Hematopoietic multipotent progenitor cell (in vitro differentiated cells): ENCODE data around the gene PITX1. TPM values are rescaled to one million over a fixed set of nuclear protein-coding genes. Genes with fewer than 3 reads are reported as not detected.

Experiments used
- DNase-seq, 3 donors: peaks; one replicate each; pipeline ENCODE4 v3.0.0-alpha.2; 2011 to 2015; ENCODE audit warnings: low read depth in 2 of 3, low spot score in 2 of 3
- total RNA-seq: library from RNA; depleted of rRNA; stranded (reverse); fragments of >200 nt; gene quantifications from one replicate; pipeline ENCODE4 v1.2.3, GENCODE V29; 2012

Gene PITX1
- total RNA-seq, 1 donor: under 0.01 TPM

DNA sequence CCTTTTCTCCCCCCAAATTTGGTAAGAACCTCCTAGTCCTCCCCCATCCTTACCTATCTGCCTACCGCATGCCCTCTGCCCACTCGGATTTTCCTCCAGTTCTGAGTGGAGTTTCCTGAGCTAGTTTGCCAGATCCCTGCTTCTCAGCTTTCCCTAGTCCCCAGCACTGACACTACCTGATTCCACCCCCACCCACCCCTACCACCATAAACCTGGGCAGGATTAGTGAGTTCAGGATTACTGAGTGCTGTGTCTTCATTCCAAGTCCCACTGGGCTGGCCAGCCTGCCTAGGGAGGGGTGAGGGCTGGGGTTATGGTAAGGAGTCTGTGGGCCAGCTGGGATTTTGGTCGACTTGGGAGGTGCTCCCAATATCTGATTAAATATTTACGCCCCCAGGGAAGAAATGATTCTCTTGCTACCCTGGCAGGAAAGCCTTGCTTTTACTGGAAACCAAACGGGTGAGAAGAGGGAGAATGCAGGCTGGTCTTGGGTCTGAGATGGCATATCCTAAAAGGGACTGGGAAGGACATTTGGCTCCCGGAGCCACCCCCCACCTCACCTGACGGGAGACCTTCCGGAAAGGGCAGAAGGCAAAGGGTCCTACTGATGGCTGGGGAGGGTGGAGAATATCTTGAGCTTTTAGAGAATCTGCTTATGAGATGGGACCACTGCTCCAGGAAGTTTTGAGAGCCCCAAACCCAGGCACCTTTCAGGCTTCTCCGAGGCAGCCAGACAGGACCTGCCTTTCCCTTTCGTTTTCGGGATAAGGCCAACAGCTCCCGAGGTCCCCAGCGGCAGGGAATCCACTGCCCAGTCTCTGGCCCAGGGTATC lies 3.7 kb downstream of the PITX1 start:
- no peak for DNase-seq

DNA sequence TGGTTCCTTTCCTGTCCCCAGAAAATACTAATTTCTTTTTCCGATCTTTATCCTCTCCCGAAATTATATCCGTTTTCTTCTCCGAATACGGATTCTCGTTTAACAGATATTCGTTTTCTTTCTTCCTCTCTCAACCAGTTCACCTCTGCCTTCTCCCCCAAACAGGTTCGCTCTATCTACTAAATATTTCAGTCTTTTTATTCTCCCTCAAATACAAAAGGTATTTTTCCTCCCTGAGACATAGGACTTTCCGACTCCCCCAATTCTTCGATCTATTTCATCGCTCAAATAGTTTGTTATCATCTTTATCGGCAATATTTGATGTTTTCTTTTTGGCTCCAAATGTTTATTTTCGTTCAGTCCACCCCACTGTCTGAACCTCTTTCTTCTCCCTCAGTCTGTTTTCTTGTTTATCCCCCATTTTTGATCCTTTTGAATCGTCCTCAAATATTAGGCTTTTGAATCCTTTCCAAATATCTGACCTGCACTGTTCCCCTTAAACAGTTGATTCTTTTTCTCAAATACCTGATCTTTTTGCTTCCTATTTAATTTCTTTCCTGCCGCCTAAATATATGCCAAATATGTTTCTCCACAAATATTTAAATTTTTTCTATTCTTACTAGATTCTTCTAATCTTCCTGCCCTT lies 4.4 kb downstream of the PITX1 start:
- DNase-seq: peak in 1 of 3 donors; percentile 42

DNA sequence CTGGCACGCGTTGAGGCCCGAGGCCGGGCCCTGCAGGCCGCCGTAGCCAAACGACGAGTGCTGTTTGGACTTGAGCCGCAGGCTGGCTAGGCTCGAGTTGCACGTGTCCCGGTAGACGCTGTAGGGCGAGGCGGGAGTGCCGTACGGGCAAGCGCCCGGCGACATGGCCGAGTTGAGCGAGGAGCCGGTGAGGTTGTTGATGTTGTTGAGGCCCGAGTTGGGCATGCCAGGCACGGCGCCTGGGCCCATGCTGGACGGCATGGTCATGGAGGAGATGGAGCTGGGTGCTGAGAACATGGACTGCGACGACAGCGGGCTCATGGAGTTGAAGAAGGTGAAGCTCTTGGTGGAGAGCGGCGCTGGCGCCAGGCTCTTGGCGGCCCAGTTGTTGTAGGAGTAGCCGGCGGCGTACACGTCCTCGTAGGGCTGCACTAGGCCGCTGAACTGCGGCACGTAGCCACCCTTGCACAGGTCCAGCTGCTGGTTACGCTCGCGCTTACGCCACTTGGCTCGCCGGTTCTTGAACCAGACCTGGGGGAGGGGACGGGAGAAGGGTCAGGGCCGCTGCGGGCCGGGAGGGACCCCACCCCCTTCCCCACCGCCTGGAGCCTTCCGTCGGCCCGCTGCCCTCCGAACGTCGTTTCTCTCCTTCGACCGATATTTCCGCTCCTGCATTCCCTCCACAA lies 5.1 kb downstream of the PITX1 start:
- no peak for DNase-seq

DNA sequence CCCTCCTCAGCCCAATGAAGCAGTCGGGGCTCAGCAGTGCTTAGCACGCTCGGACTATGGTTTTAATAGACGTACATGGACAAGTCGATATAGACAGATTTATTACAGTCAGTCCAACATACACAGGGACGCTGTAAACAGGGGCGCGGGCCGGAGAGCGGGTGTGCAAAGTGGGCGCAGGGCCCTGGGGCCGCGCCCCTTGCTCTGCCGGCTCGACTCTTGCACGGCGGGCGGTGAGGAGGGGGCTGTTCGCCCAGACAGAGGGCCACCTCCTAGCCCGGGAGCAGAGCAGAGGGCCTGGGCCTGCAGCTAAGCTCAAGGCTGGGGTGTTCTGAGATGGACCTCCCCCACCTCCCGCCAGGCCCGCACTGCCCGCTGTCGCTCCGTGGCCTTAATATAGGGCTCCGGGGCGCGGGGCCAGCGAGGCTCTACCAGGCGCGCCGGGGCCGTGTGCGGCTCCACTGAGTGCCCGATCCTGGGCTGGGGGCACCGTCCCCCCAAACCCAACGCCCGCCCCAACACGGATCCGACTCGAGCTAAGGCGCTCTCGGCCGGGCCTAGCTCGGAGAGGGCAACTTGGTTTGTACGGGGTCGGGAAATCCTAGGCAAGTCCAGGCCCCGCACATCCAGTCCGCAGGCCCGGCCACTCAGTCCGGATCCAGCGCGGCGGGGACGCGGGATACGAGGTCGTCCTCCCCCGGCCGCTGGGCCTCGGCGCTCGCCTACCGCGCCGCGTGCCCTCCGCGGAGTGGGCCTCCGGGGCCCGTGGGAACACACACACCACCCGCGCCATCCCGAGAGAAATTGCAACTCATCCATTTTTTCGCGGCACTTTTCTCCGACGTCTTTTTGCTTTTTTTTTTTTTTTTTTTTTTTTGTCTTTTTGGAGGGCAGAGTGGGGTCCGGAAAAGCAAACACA lies 6.1 kb downstream of the PITX1 start:
- no peak for DNase-seq

DNA sequence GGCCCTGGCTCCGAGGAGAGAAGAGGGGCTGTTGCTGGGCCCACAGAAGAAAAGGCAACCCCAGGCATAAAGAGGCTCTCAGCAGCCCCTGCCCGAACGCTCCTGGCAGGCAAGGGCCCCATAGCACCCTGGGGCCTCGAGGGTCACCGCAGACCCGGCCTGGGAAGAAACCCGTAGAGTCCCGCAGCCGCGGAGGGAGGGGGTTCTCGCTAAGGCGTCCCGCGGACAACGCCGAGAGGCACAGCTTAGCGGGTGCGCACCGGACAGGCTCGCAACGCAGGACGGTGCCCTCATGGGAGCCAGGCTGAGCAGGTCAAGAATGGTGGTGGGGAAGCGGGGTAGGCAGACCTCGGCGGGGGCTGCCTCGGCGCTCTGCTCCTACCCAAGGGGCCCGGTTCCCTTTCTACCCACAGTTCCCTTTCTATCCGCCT lies 6.7 kb downstream of the PITX1 start:
- DNase-seq: no peak

DNA sequence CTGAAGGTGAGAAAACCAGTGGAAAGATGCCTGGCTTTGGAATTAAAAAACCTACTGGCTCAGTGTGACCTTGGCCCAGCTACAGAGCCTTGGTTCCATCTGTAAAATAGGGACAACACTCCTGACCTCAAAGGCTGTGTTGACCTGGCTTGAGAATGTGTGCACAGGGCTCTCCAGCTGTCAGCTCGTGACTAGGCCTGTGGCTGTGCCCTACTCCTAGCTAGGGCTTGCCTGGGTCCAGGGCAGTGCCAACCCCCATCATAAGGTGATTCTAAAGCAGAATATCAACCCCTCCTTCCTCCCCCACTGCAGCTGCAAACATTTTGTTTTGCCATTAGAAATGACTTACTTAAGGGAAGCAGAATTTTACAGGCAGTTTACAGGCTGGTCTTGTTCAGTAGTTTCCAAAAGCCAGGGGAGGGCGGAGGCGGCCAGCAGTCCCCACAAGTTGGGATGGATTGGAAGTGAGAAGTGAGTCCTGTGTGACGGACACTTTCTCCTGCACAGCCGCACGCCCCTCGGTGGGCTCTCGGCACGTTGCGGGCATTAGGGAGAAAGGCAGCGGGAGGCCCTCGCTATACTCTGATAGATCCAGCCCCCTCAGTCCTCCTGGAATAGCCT lies 7.3 kb downstream of the PITX1 start:
- no peak for DNase-seq

DNA sequence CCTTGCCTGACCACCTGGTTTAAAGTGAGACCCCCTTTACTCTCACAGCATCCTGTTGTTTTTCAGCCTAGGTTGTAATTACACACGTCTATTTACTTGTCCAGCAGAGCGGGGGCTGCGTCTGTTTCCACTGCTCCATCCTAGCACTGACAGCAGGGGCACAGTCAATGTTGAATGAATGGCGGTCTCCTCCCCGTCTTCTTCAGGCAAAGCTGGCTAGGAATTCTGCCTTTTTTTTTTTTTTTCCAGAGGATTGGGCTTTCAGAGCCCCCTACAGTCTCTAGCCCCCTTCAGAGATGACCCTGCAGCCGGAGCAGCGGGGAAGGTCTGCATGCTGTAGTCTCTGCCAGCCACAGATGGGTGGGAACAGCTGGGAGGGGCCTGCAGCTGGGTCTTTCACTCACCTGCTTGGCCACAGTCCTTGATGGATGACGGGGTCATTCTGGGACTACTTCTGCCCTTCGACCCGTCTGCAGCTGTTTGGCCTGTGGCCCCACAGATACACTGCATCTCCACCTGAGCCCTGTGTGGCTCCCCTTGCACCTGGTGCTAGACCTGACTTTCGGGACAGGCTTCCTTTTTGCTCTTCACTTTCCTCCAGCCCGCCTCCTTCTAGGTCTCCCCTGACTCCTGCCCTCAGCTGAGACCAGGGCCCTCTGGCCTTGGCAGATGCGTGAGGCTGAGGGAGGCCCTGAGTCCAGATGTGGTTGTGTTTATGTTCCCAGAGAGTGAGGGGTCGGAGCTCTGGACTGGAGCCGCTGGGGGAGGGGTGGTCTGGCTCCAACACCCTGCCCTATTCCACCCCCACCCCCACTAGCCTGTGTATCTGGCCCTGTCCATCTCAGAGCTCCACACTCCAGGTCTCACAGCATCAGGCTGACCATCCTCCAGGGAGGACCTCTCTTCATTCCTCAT lies 8.0 kb downstream of the PITX1 start:
- DNase-seq: no peak

DNA sequence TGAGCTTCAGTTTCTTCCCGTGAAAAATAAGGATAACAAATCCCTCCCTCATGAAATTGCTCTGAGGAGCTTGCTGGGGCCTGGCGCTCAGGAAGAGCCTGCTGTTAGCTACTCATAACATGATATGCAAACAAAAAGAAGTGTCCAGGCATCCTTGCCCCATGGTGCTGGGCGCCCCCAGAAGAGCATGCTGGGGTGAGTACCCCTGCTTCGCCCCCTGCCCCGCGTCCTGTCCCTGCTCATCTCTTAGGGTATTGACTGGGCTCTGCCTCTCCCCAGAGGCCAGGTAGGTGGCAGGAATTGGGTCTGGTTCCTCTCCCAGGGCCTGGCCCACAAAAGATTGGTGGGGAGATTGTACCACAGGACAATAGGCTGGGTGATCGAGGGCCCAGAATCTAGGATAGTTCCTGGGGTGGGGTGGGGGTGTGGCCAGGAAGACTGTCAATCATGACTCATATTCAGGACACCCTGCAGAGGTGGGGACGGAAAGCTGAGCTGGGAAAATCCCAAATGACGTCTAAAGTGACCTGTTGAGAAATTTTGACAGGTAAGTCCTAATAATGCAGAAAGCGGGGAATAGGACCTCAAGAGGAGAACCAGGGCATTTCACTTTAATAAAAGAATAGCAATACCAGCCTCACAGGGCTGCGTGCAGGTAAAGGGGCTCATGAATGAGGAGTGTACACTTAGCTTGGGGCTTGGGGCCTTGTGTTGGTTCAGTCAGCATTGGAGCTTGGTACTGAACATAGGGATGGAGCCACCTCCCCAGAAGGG lies 8.9 kb downstream of the PITX1 start:
- no peak for DNase-seq

DNA sequence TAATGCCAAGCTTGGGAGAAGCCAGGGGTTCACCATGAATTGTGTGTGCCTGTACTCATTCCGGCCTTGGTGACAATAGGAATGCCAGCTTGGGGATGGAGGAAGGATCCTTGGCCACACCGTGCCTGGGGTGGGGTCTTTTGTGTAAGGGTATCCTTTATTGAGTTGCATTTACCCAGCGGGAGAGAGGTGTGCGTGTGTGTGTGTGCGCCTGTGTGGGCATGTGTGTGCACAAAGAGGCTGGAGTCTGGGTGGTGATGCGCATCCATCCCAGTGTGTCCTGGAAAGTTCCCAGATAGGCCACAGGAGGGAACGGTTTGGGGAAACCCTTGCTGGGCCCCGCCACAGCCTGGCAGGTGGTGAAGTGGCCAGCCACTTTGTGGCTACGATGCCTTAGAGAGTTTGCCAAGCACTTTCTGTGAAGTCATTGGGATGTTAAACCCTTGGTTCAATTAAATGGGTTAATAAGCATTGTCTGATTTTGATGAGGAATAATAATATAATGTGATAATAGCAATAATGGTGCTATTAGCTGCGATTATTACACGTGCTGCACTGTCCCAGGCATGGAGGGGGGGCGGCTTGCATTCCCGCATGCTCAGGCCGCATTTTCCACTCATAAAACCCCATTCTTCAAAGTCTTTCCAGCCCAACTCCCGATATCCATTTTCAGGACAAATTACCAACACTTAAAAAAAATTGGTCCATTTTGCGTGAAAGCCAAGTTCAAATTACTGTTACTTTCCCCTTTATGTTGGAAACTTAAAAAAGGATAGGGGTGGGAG lies 13.7 kb downstream of the PITX1 start:
- no peak for DNase-seq

DNA sequence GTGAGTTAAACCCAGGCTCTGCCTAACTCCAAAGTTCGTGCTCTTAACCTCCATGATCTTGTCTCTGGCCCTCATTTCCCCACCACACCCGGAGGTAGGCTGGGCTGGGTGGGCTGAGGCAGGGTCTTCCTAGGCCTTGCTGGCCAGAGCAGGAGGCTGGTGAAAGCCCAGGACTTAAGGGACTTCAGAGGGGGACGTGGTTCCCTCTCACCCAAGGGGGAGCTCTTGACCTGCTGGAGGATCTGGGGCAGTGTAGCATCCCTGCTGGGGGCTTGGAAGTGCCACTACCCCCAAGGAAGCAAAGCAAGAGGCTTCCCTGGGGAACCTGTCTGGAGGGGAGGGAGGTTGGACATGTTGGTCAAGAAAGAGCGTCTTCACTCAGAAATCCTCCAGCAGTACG lies 14.7 kb downstream of the PITX1 start:
- no peak for DNase-seq

DNA sequence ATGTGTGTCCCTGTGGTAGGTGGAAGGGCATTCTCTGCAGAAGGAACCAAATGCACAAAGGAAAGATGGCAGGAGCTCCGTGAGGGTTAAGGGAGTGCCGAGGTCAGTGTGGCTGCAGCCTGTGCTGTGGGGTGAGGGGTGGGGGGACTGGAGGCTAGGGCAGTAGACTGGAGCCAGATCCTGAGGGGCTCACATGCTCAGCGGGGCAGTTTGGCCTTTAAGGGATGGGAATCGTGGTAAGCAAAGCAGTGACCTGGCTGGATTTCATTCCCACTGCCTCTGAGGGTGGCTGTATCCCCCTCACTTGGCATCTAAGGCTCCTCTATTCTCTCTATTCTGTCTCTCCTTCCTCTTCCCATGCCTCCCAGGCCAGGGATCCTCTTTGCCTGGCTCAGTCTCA lies 15.6 kb downstream of the PITX1 start:
- DNase-seq: no peak

DNA sequence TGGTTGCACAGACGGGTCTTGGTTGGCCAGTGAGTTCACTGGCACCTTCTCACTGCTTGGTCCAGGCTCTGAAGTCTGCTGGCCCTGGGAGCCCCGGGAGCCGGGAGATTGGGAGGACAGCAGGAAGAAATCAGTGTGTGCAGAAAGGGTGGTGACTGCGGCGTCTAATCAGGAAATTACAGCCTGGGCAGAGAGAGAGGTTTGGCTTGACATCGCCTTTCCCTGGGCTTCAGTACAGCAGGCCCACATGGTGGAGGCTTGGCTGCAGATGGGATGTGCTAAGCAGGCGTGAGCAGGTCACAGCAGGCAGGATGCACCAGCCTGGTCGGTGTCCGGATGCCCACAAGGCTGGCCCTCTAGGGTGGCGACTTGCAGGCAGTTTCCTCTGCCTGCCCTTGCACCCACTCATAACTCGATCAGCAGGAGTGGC lies 17.2 kb downstream of the PITX1 start:
- no peak for DNase-seq

DNA sequence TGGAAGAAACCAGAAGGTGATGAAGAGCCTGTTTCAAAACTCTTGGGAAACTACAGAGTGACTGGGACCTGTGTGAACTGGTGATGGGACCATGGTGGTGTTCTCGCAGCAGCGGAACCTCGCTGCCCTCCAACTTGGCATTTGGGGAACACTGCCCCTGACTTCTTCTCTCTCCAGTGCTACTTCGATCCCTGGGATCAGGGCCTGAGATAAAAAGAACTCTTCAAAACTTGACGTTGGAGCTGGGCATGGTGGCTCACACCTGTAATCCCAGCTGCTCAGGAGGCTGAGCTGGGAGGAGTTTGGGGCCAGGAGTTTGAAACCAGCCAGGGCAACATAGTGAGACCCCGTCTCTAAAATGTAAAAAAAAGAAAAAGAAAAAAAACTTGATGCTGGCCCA lies 18.1 kb downstream of the PITX1 start:
- DNase-seq: no peak

DNA sequence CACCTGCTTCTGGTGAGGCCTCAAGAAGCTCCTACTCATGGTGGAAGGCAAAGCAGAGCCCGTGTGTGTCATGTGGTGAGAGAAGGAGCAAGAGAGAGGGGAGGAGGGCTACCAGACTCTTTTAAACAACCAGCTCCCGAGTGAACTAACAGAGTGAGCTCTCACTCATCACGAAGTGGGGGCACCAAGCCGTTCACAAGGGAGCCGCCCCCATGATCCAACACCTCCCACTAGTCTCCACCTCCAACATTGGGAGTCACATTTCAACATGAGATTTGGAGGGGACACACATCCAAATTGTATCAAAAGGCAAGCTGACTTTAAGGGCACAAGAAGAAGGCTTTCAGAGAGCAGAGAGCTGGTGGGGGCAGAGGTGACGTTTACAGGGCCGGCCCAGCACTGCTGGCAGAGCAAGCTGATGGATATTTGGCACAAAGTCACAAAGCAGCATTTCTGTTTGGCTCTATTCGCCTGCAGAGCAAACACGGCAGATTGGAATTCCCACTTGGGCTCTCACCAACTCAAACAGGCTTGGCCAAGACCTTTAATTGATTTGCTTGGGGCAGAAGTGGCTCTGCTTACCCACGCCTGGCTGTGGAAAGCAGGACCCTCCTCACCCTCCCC lies 20.0 kb downstream of the PITX1 start:
- no peak for DNase-seq

DNA sequence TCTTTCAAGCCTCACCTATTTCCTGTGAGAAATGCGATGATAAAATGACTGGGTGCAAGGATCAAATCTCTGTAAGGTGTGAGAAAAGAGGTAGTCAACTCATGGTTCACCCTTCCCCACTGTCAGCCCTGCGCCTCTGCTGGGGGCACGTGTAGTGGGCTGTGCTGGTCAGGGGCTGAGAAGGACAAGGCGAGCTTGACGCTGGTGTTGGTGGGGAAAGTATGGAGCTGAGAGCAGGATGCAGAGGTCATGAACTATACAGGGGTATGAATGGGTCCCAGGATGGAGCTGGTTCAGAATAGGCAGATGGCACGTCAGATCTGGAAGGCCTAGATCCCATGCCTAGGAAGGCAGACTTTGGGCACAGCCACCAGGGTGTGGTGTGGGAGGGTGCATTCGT lies 20.6 kb downstream of the PITX1 start:
- DNase-seq: no peak

DNA sequence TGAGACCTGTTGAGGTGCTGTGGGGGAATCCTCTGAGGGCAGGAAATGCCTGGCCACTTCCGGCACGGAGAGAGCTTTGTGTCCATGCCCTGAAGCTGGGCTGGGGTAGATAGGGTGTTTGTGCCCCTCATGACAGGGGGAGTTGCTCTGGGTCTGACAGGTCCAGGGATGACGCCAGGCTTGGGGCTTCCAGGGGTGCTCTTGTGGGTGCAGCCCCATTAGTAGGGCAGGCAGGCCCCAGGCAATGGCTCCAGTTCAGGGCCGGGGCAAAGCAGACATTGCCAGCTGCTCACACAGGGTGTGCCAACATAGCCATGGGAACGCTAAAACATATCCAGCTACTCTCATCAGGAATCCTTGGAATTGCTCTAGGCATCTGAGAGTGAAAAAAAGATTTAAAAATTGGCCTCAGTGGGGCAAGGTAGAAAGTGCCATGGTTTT lies 21.1 kb downstream of the PITX1 start:
- DNase-seq: no peak

DNA sequence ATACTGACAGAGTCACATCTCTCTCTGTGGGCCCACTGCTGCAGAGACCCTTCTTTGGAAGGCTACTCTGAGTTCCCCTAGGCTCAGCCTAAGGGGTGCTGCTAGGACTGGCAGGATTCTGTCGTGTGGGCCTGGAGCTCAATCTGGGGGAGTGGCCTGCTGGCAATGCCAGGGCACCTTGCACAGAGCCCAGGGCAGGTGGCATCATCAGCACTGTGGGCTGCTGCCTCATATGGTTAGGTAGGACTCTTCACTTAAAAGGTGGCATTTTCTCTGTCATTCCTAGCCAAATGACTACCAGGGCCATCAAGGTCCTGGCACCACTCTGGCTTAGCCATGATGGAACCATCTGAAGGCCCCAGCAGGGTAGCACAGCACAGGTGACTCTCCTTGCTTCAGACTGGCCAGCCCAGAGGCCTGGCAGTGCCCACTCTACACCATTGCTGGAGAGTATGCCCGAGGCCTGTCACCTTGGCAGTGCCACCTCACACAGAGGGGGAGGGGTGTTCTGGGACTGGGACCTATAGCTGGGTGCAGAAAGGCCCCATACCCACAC lies 21.9 kb downstream of the PITX1 start:
- DNase-seq: no peak
